H9 (cell line): ENCODE results near the gene ATP5MC3. TPM values are rescaled to one million over a fixed set of nuclear protein-coding genes. Genes with fewer than 3 reads are reported as not detected.

Experiments used
- DNase-seq: peaks from one replicate; pipeline ENCODE4 v3.0.0-alpha.2; 2017
- H2AFZ ChIP-seq: one replicate; pipeline ENCODE4 v1.6.1; 2013; ENCODE audit warnings: mild to moderate bottlenecking, low read length, control low read depth, moderate library complexity
- H2AK5ac ChIP-seq: 2 replicates; pipeline ENCODE4 v1.6.1; 2013; ENCODE audit warnings: low read length, control low read depth, mixed read lengths; ENCODE audit not compliant: insufficient read length
- H2BK120ac ChIP-seq: one replicate; pipeline ENCODE4 v1.6.1; 2013; ENCODE audit warnings: low read depth, mild to moderate bottlenecking, low read length, control low read depth, inconsistent platforms; ENCODE audit not compliant: poor library complexity, severe bottlenecking
- H2BK12ac ChIP-seq: 2 replicates; pipeline ENCODE4 v1.6.1; 2013; ENCODE audit warnings: low read length, control low read depth, mixed read lengths, low read depth; ENCODE audit not compliant: insufficient read length
- H2BK15ac ChIP-seq: 2 replicates; pipeline ENCODE4 v1.6.1; 2013; ENCODE audit warnings: low read depth, low read length, control low read depth
- H2BK20ac ChIP-seq: one replicate; pipeline ENCODE4 v1.6.1; 2013; ENCODE audit warnings: low read depth, mild to moderate bottlenecking, low read length, control low read depth, inconsistent platforms; ENCODE audit not compliant: poor library complexity, severe bottlenecking
- H2BK5ac ChIP-seq: 2 replicates; pipeline ENCODE4 v1.6.1; 2013; ENCODE audit warnings: low read length, control low read depth, mixed read lengths; ENCODE audit not compliant: insufficient read length
- H3K14ac ChIP-seq: 2 replicates; pipeline ENCODE4 v1.6.1; 2013; ENCODE audit warnings: low read length, control low read depth; ENCODE audit not compliant: insufficient read depth
- H3K18ac ChIP-seq: 2 replicates; pipeline ENCODE4 v1.6.1; 2013; ENCODE audit warnings: low read depth, mild to moderate bottlenecking, mixed read lengths, low read length, control low read depth; ENCODE audit not compliant: insufficient read length
- H3K23ac ChIP-seq: 2 replicates; pipeline ENCODE4 v1.6.1; 2013; ENCODE audit warnings: low read length, control low read depth, mixed read lengths, low read depth; ENCODE audit not compliant: insufficient read length
- H3K23me2 ChIP-seq: 2 replicates; pipeline ENCODE4 v1.6.1; 2013; ENCODE audit warnings: low read depth, mild to moderate bottlenecking, mixed read lengths, low read length, control low read depth; ENCODE audit not compliant: insufficient read length, poor library complexity, severe bottlenecking
- H3K27ac ChIP-seq: 2 replicates; pipeline ENCODE4 v1.5.1; 2013; ENCODE audit warnings: low read length, control low read depth, mixed read lengths, low read depth; ENCODE audit not compliant: insufficient read length
- H3K27me3 ChIP-seq: 2 replicates; pipeline ENCODE4 v1.6.1; 2013; ENCODE audit warnings: low read length, control low read depth, inconsistent platforms; ENCODE audit not compliant: insufficient read depth
- H3K4ac ChIP-seq: 2 replicates; pipeline ENCODE4 v1.6.1; 2013; ENCODE audit warnings: low read depth, mild to moderate bottlenecking, control low read depth, inconsistent platforms, low read length, moderate library complexity
- H3K4me1 ChIP-seq: 2 replicates; pipeline ENCODE4 v1.6.1; 2013; ENCODE audit warnings: low read length, control low read depth, inconsistent platforms; ENCODE audit not compliant: insufficient read depth
- H3K4me2 ChIP-seq: 2 replicates; pipeline ENCODE4 v1.6.1; 2013; ENCODE audit warnings: low read length, control low read depth, mixed read lengths; ENCODE audit not compliant: insufficient read length, insufficient read depth
- H3K56ac ChIP-seq: 2 replicates; pipeline ENCODE4 v1.6.1; 2013; ENCODE audit warnings: low read depth, mild to moderate bottlenecking, mixed read lengths, low read length, control low read depth; ENCODE audit not compliant: insufficient read length
- H3K79me1 ChIP-seq: 2 replicates; pipeline ENCODE4 v1.6.1; 2013; ENCODE audit warnings: low read depth, mild to moderate bottlenecking, moderate library complexity, low read length, control low read depth, inconsistent platforms; ENCODE audit not compliant: insufficient read depth, poor library complexity, severe bottlenecking
- H3K79me2 ChIP-seq: 2 replicates; pipeline ENCODE4 v1.6.1; 2013; ENCODE audit warnings: low read length, control low read depth, inconsistent platforms; ENCODE audit not compliant: insufficient read depth
- H3K9ac ChIP-seq: 2 replicates; pipeline ENCODE4 v1.6.1; 2013; ENCODE audit warnings: low read length, control low read depth, mixed read lengths; ENCODE audit not compliant: insufficient read length; ENCODE audit errors: extremely low read depth
- H3K9me3 ChIP-seq: one replicate; pipeline ENCODE4 v1.6.1; 2013; ENCODE audit warnings: low read depth, low read length, inconsistent platforms; ENCODE audit not compliant: control insufficient read depth
- H3T11ph ChIP-seq: one replicate; pipeline ENCODE4 v1.6.1; 2013; ENCODE audit warnings: mild to moderate bottlenecking, low read length, control low read depth, inconsistent platforms
- H4K20me1 ChIP-seq: one replicate; pipeline ENCODE4 v1.6.1; 2013; ENCODE audit not compliant: control insufficient read depth, insufficient read length, insufficient read depth
- H4K5ac ChIP-seq: 2 replicates; pipeline ENCODE4 v1.6.1; 2013; ENCODE audit warnings: low read depth, mild to moderate bottlenecking, mixed read lengths, low read length, control low read depth; ENCODE audit not compliant: insufficient read length
- H4K8ac ChIP-seq: replicated peaks from 2 replicates; pipeline ENCODE4 v1.6.1; 2013; ENCODE audit warnings: low read length, control low read depth, mixed read lengths, low read depth; ENCODE audit not compliant: insufficient read length
- H4K91ac ChIP-seq: 2 replicates; pipeline ENCODE4 v1.6.1; 2013; ENCODE audit warnings: low read depth, mild to moderate bottlenecking, moderate library complexity, mixed read lengths, low read length, control low read depth; ENCODE audit not compliant: insufficient read length
- H3K27ac Mint-ChIP-seq, 3 experiments: 2 replicates in 2 of 3; 3 replicates in 1 of 3; pipeline ENCODE4 v1.8.0; 2020 to 2021; ENCODE audit warnings: mixed read lengths in 3 of 3, mild to moderate bottlenecking in 1 of 3, moderate library complexity in 1 of 3
- H3K27me3 Mint-ChIP-seq: 2 replicates; pipeline ENCODE4 v1.8.0; 2021; ENCODE audit warnings: low read depth, mild to moderate bottlenecking, moderate library complexity, mixed read lengths
- H3K36me3 Mint-ChIP-seq, 3 experiments: 2 replicates in 2 of 3; 3 replicates in 1 of 3; pipeline ENCODE4 v1.8.0; 2020 to 2021; ENCODE audit warnings: low read depth in 3 of 3, mixed read lengths in 3 of 3; ENCODE audit not compliant: insufficient read depth in 1 of 3
- H3K4me1 Mint-ChIP-seq, 2 experiments: 2 replicates each; pipeline ENCODE4 v1.8.0; 2020; ENCODE audit warnings: mixed read lengths in 2 of 2
- H3K4me3 Mint-ChIP-seq, 2 experiments: 2 replicates in 1 of 2; 3 replicates in 1 of 2; pipeline ENCODE4 v1.8.0; 2020 to 2021; ENCODE audit warnings: mild to moderate bottlenecking in 2 of 2, mixed read lengths in 2 of 2, moderate library complexity in 1 of 2
- H3K9me3 Mint-ChIP-seq, 2 experiments: 2 replicates in 1 of 2; 3 replicates in 1 of 2; pipeline ENCODE4 v1.8.0; 2020; ENCODE audit warnings: mild to moderate bottlenecking in 2 of 2, mixed read lengths in 2 of 2, moderate library complexity in 1 of 2
- WGBS: extraction: QIAGEN DNeasy Blood & Tissue Kit; methylation state at CpG from one replicate; pipeline ENCODE4 v1.1.7; 2013; ENCODE audit warnings: missing lambda C conversion rate, low lambda C conversion rate, mixed read lengths; ENCODE audit not compliant: insufficient read length; ENCODE audit errors: extremely low coverage; 5-methylcytosine and 5-hydroxymethylcytosine counted together
- total RNA-seq: library from RNA; stranded (reverse); gene quantifications from 2 replicates; pipeline ENCODE4 v1.2.1, GENCODE V29; 2021
- TF ChIP-seq, protein P1 (sequence below): fragments of 200-600 bp; sonication (generic); conservative IDR thresholded peaks from 3 replicates; pipeline ENCODE4 v1.8.0; 2021; ENCODE audit warnings: antibody characterized with exemption, mild to moderate bottlenecking

Gene ATP5MC3
- total RNA-seq, 1 experiment from 2014 or later, result 326 TPM

DNA sequence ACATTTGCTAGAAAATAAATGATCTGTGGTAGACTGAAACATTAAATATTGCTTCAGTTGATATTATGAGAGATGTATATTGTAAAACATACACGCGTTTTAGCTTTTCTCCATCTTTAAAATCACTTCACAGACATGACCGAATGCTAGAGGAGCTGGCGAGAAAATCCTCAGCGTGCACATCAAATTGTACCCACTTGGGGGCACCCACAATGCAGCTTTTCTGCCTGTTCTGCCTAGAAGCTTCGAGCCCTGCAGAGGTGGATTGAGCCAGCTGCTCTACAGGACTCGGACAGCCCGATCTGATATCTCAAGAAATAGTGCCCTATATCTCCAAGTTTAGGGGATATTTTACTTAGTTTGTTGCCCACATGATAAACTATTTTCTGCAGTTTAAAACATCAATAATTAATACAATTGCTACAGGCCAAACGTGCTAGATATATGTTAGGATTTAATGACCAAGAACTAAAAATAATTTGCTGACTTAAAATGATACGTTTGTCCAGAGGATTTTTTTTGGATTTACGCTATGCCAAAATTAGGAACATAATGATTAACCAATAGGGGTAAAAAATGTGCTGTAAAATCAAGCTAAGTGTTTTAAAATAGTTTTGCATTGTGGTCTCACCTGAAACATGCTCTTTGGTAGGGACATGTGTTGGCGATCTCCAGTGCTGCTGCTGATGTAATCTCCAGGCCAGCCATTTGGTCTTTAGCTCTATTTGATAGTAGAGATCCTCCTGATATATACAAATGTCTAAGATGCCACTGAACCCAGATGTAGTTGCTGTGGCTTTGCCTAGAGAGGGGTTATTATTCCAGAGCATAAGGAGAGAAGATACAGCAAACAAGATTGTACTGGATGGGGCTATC lies 22.3 kb upstream of the ATP5MC3 start:
- H3K4me3 Mint-ChIP-seq, result no peak overlapping the region
- H3K9ac ChIP-seq, result no peak overlapping the region
- H3K9me3 Mint-ChIP-seq, result peaks cover 4 to 9% of the 10 kb centered on the region in 2 experiments; a peak in 4 of 5 replicates
- no peak overlapping the region for H3T11ph ChIP-seq
- no peak overlapping the region for H3K14ac ChIP-seq
- H3K23me2 ChIP-seq, result no peaks in the 10 kb centered on the region
- no peak overlapping the region for H3K27ac Mint-ChIP-seq
- DNase-seq, result peak; percentile 75
- H3K4me1 Mint-ChIP-seq, result peaks cover 0 to 3% of the 10 kb centered on the region in 2 experiments; a peak in 3 of 4 replicates
- no peak overlapping the region for H3K4ac ChIP-seq
- no peak overlapping the region for H4K8ac ChIP-seq
- H3K79me2 ChIP-seq, result no peaks in the 10 kb centered on the region
- no peak overlapping the region for H3K27ac ChIP-seq
- H2BK120ac ChIP-seq, result no peak overlapping the region
- H3K36me3 Mint-ChIP-seq, result peaks cover 0 to 5% (median 0%) of the 10 kb centered on the region in 3 experiments; a peak in 2 of 7 replicates
- H3K4me2 ChIP-seq, result no peak overlapping the region
- no peak overlapping the region for H2BK12ac ChIP-seq
- peaks cover 7% of the 10 kb centered on the region for H3K27me3 Mint-ChIP-seq
- H2BK5ac ChIP-seq, result no peak overlapping the region
- no peaks in the 10 kb centered on the region for H3K27me3 ChIP-seq
- H2AFZ ChIP-seq, result no peak overlapping the region
- no peak overlapping the region for H4K5ac ChIP-seq
- no peaks in the 10 kb centered on the region for H4K20me1 ChIP-seq
- no peak overlapping the region for H2BK15ac ChIP-seq
- no peak overlapping the region for H4K91ac ChIP-seq
- H3K9me3 ChIP-seq, result no peaks in the 10 kb centered on the region
- no peak overlapping the region for H2BK20ac ChIP-seq
- no peaks in the 10 kb centered on the region for H3K4me1 ChIP-seq
- H3K79me1 ChIP-seq, result no peaks in the 10 kb centered on the region
- H2AK5ac ChIP-seq, result no peak overlapping the region
- no CpG with 5 or more reads among the region's 12 CpGs for WGBS
- TF ChIP-seq, protein P1, sequence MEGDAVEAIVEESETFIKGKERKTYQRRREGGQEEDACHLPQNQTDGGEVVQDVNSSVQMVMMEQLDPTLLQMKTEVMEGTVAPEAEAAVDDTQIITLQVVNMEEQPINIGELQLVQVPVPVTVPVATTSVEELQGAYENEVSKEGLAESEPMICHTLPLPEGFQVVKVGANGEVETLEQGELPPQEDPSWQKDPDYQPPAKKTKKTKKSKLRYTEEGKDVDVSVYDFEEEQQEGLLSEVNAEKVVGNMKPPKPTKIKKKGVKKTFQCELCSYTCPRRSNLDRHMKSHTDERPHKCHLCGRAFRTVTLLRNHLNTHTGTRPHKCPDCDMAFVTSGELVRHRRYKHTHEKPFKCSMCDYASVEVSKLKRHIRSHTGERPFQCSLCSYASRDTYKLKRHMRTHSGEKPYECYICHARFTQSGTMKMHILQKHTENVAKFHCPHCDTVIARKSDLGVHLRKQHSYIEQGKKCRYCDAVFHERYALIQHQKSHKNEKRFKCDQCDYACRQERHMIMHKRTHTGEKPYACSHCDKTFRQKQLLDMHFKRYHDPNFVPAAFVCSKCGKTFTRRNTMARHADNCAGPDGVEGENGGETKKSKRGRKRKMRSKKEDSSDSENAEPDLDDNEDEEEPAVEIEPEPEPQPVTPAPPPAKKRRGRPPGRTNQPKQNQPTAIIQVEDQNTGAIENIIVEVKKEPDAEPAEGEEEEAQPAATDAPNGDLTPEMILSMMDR, result peak; percentile 72
- no peak overlapping the region for H3K18ac ChIP-seq
- no peak overlapping the region for H3K56ac ChIP-seq
- H3K23ac ChIP-seq, result no peak overlapping the region
